ENCODE data around the gene B4GALNT2. TPM values are rescaled to one million over a fixed set of nuclear protein-coding genes. Genes with fewer than 3 reads are reported as not detected.
A peak's percentile ranks its signal among the peaks of the same experiment; 100 is the strongest.

B4GALNT2 gene
- total and polyA plus RNA-seq, 2 of the 13 experiments (the other 11 are each of a cell fraction or from before 2014, with no cell fraction given): not detected

GRCh38 chr17:49132699-49133364 lies at the start of gene B4GALNT2 (continued):
- TF ChIP-seq ZNF503 (CRISPR knock-in tag; IDR thresholded peaks at IDR 0.05) (peak; percentile 55; the same call in 1 of the 2 replicates), E2F1 (CRISPR knock-in tag; IDR thresholded peaks at IDR 0.05) (0 out of 2 replicates have a peak, but pooled peaks have one; percentile 15), AKAP8 (CRISPR knock-in tag; IDR thresholded peaks at IDR 0.05) (no peak), HIC2 (CRISPR knock-in tag; IDR thresholded peaks at IDR 0.05; ENCODE audit: low read depth) (no peak), SALL2 (CRISPR knock-in tag; IDR thresholded peaks at IDR 0.05) (peak; percentile 51; the same call in 1 of the 2 replicates), ARID3A (IDR thresholded peaks at IDR 0.05; ENCODE audit: low read depth, low read length) (no peak), ISL2 (CRISPR knock-in tag; IDR thresholded peaks at IDR 0.05) (no peak), ELF4 (CRISPR knock-in tag; IDR thresholded peaks at IDR 0.05; ENCODE audit: borderline replicate concordance) (no peak), ZBTB10 (CRISPR knock-in tag; IDR thresholded peaks at IDR 0.05; ENCODE audit: borderline replicate concordance) (0 out of 2 replicates have a peak, but pooled peaks have one; percentile 45), SUZ12 (IDR thresholded peaks at IDR 0.05; ENCODE audit: low read depth, low read length) (no peak), RNF2 (conservative IDR thresholded peaks at IDR 0.05; ENCODE audit: low read depth) (0 out of 2 replicates have a peak, but pooled peaks have one; percentile 31), ZNF292 (CRISPR knock-in tag; IDR thresholded peaks at IDR 0.05; ENCODE audit: borderline replicate concordance, low read depth) (peak; percentile 48; the same call in 1 of the 2 replicates), ARID4A (CRISPR knock-in tag; IDR thresholded peaks at IDR 0.05; ENCODE audit: borderline replicate concordance) (peak; percentile 43; the same call in 1 of the 2 replicates), NCOA2 (CRISPR knock-in tag; IDR thresholded peaks at IDR 0.05) (no peak)
